T-helper 1 cell treated with Interleukin-12 subunit alpha and Interleukin-12 subunit beta and Interleukin-4 antibody, amounts not matched to agents 30 μg/mL and 1 μg/mL, for 36 hours (primary cell): ENCODE results near the gene MCAT.
A peak's percentile ranks its signal among the peaks of the same experiment; 100 is the strongest.
"Not testable (repeated sequence)": the region's sequence is repeated elsewhere in the genome, so short reads cannot be mapped to it uniquely, and the experiment has no call there.

ENCODE experiments used
- H3K27ac Mint-ChIP-seq: one replicate; pipeline ENCODE4 v1.8.0; 2021; ENCODE audit warnings: mild to moderate bottlenecking, mixed read lengths
- H3K27me3 Mint-ChIP-seq: one replicate; pipeline ENCODE4 v1.8.0; 2021; ENCODE audit warnings: low read depth, mixed read lengths
- H3K36me3 Mint-ChIP-seq: one replicate; pipeline ENCODE4 v1.8.0; 2021; ENCODE audit warnings: low read depth, mixed read lengths
- H3K4me1 Mint-ChIP-seq: one replicate; pipeline ENCODE4 v1.8.0; 2021; ENCODE audit warnings: low read depth, mixed read lengths
- H3K4me3 Mint-ChIP-seq: one replicate; pipeline ENCODE4 v1.8.0; 2021; ENCODE audit warnings: mild to moderate bottlenecking, moderate library complexity, mixed read lengths
- H3K9me3 Mint-ChIP-seq: one replicate; pipeline ENCODE4 v1.8.0; 2021; ENCODE audit warnings: mixed read lengths

Gene MCAT

GRCh38 chr22:43152357-43153071, 9.3 kb upstream of the MCAT start:
- Mint-ChIP-seq H3K4me3 (peak overlapping the region; percentile 93), H3K36me3 (no peaks in the 10 kb centered on the region), H3K9me3 (no peaks in the 10 kb centered on the region), H3K27me3 (no peaks in the 10 kb centered on the region), H3K27ac (peak overlapping the region; percentile 83), H3K4me1 (peaks cover 23% of the 10 kb centered on the region)

DNA sequence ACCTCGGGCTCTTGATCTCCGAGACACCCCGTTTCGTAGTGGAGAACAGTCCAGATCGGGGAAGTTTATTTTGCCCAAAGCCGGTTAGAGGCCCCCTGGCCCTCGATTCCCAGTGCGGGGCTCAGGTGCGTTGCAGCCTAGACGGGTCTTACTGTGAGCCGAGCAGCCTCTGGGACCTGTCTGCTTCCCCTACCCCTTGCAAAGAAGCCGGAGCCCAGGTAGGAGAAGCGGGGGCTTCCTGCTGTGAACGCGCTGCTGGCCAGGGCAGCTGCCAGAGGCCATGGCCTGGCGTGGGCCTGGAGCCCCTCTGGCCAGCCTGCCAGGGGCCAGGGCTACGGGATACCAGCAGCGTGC, 8.8 kb upstream of the MCAT start:
- Mint-ChIP-seq H3K27ac (peak overlapping the region; percentile 68), H3K4me1 (peaks cover 26% of the 10 kb centered on the region), H3K4me3 (peak overlapping the region; percentile 93), H3K9me3 (no peaks in the 10 kb centered on the region), H3K27me3 (no peaks in the 10 kb centered on the region), H3K36me3 (no peaks in the 10 kb centered on the region)

DNA sequence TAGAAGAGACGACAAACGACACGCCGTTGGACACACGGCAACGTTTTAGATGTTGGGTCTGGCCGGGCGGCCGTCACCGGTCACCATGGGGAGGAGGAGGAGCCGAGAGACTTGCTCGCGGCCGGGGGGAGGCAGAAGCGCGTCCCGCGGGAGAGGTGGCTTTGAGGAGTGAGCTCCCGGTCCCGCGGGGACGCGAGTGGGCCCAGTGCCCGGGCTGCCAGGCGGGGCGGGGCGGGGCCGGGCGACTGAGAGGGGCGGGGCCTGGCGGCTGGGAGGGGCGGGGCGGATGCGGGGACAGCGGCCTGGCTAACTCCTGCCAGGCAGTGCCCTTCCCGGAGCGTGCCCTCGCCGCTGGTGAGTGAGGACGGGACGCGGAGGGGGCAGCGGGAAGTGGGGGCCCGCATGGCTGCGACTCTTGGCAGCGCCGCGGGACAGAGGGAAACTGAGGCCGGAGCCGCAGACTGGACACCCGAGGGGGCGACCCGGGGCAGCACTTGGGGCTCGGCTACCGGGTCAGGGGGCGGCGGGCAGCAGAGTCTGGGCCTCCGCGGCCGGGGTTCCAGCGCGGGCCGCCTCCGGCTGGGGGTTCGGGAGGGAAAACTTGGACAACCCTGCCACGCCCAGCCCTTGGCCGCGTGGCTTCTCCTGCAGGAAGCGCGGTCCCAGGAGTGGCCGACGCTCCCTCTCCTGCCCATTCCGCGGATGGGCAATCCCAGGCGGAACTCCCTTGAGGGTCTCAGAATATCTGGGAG, 8.2 kb upstream of the MCAT start, which contains the start of gene TSPO:
TSS of gene TSPO (plus strand) at position 309 of the 752 bp plus-strand sequence. CDS start 7,680 bp downstream, outside the sequence.
- Mint-ChIP-seq H3K4me3 (peak within 1 kb of the TSS; percentile 96), H3K36me3 (no peaks in the 10 kb centered on the region), H3K4me1 (peaks cover 28% of the 10 kb centered on the region), H3K27me3 (no peaks in the 10 kb centered on the region), H3K27ac (peak within 1 kb of the TSS; percentile 89), H3K9me3 (no peaks in the 10 kb centered on the region)

GRCh38 chr22:43150731-43151206, 7.6 kb upstream of the MCAT start:
- Mint-ChIP-seq H3K27me3 (no peaks in the 10 kb centered on the region), H3K4me1 (peaks cover 25% of the 10 kb centered on the region), H3K9me3 (no peaks in the 10 kb centered on the region), H3K4me3 (peak overlapping the region; percentile 96), H3K27ac (peak overlapping the region; percentile 89), H3K36me3 (no peaks in the 10 kb centered on the region)

DNA sequence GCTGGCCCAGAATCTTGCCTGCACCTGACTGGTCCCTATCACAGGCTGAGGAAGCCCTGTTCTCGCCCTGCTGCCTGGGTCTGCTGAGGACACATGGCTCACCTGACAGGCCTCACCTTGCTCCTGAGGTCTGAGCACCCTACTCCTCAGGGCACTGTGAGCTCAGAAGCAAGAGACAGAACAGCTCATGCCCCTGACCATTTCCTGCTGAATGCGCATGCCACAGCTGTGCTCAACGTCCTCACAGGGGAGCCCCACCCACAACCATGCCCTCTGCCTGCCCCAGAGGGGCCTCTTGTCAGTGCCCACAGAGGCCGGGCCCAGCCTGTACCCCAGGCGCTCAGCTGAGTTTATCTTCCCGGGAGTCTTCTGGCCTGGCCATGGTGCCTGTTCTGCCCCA, 5.4 kb upstream of the MCAT start:
- peaks cover 28% of the 10 kb centered on the region for H3K4me1 Mint-ChIP-seq

GRCh38 chr22:43147821-43148220, 4.6 kb upstream of the MCAT start:
- H3K9me3 Mint-ChIP-seq = no peaks in the 10 kb centered on the region
- H3K27ac Mint-ChIP-seq = peak overlapping the region; percentile 63
- peak overlapping the region; percentile 75 for H3K4me3 Mint-ChIP-seq
- H3K36me3 Mint-ChIP-seq = no peaks in the 10 kb centered on the region
- H3K27me3 Mint-ChIP-seq = no peaks in the 10 kb centered on the region
- H3K4me1 Mint-ChIP-seq = peaks cover 29% of the 10 kb centered on the region

More for the DNA sequence above, 5.4 kb upstream of the MCAT start:
- Mint-ChIP-seq H3K4me3 (peak overlapping the region; percentile 5), H3K27ac (peak overlapping the region; percentile 63), H3K36me3 (no peaks in the 10 kb centered on the region), H3K27me3 (no peaks in the 10 kb centered on the region), H3K9me3 (no peaks in the 10 kb centered on the region)

DNA sequence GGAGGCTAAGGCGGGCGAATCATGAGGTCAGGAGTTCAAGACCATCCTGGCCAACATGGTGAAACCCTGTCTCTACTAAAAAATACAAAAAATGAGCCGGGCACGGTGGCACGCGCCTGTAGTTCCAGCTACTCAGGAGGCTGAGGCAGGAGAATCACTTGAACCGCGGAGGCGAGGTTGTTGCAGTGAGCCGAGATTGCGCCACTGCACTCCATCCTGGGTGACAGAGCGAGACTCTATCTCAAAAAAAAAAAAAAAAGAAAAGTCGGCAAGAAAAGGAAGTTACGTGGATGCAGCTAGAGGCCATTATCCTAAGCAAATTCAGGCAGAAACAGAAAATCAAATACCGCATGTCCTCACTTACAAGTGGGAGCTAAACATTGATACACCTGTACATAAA, 3.1 kb upstream of the MCAT start:
- H3K27me3 Mint-ChIP-seq, H3K4me3 Mint-ChIP-seq, H3K27ac Mint-ChIP-seq, H3K9me3 Mint-ChIP-seq, H3K36me3 Mint-ChIP-seq: not testable (repeated sequence)
- H3K4me1 Mint-ChIP-seq = peaks cover 33% of the 10 kb centered on the region

DNA sequence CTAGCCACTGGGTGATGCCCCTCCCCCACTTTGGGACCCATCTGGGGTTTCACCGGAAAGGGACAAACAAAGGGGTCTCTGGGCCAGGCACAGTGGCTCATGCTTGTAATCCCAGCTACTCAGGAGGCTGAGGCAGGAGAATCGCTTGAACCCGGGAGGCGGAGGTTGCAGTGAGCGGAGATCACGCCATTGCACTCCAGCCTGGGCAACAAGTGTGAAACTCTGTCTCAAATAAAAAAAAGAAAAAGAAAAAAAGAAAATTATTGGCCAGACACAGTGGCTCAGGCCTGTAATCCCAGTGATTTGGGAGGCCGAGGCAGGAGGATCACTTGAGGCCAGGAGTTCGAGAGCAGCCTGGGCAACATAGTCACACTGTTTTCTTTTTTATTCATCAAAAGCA, 2.2 kb upstream of the MCAT start:
- H3K27me3 Mint-ChIP-seq, H3K27ac Mint-ChIP-seq, H3K4me3 Mint-ChIP-seq: not testable (repeated sequence)

GRCh38 chr22:43144949-43145348, 1.8 kb upstream of the MCAT start:
- Mint-ChIP-seq H3K4me1 (peaks cover 33% of the 10 kb centered on the region), H3K4me3 (peak overlapping the region; percentile 42), H3K27ac (no peak overlapping the region), H3K36me3 (peaks cover 6% of the 10 kb centered on the region), H3K9me3 (no peaks in the 10 kb centered on the region), H3K27me3 (no peaks in the 10 kb centered on the region)

More for the DNA sequence above, 2.2 kb upstream of the MCAT start:
- H3K4me1 Mint-ChIP-seq = peaks cover 31% of the 10 kb centered on the region
- H3K9me3 Mint-ChIP-seq, H3K36me3 Mint-ChIP-seq: not testable (repeated sequence)

DNA sequence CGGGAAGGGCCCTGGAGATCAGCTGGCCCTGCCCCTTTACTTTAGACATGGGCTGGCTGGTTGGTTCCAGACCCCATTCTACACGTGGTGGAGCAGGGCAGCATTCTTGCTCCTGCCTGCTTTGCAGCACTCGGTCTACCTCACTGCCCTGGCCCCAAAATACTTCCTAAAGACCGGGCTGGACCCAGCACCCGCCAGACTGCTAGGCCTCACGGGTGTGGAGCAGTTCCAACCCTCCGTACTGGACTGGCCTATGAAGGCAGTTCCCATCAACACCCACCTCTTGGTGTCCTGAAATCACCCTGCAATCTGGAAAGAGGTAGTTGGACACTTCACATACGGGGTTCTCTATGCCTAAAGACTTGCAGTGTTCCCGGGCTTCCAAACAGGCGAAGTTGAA, 6.4 kb downstream of the MCAT start:
- peaks cover 6% of the 10 kb centered on the region for H3K4me1 Mint-ChIP-seq
- H3K36me3 Mint-ChIP-seq = peaks cover 21% of the 10 kb centered on the region
- no peaks in the 10 kb centered on the region for H3K9me3 Mint-ChIP-seq
- H3K27me3 Mint-ChIP-seq = no peaks in the 10 kb centered on the region
- no peak overlapping the region for H3K27ac Mint-ChIP-seq
- H3K4me3 Mint-ChIP-seq = no peak overlapping the region

DNA sequence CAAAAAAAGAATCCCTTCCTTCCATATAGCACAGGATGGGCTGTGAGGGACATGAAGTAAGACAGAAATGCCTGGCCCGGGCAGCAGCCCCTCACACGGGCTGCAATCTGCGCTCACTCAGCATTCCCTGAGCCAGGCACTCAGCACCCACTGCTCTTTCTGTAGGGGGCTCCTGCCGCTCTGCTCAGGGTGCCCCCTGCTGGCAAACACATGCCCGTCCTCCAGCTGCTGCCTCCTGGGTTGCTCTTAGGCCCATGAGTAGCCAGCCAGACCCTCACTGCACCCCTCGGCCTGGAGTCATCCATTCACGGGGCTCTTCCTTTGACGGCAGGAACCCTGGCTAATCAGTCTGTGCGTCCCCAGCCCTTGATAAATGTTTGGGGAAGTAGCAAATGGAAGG, 6.9 kb downstream of the MCAT start:
- Mint-ChIP-seq H3K4me3 (no peak overlapping the region), H3K27me3 (no peaks in the 10 kb centered on the region), H3K4me1 (peaks cover 6% of the 10 kb centered on the region), H3K9me3 (no peaks in the 10 kb centered on the region), H3K27ac (no peak overlapping the region), H3K36me3 (peaks cover 21% of the 10 kb centered on the region)

DNA sequence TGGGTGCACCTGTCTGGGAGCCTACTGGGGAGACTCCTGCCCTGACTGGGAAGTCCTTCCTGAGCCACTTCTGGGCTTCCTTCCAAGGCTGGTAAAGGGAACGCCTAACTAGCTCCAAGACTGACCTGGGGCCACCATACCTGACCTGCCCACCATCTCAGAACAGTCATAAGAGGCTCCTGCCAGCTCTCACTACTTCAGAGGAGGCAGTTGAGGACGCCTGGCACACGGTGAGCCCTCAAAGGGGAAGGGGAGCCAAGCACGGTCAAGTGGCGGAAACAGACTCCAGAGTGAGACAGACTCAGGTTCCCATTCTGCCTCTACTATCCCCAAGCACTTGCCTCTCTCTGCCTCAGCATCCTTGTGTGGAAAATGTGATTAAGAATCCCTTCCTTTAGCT, 7.6 kb downstream of the MCAT start:
- Mint-ChIP-seq H3K36me3 (peaks cover 18% of the 10 kb centered on the region), H3K27ac (no peak overlapping the region), H3K4me3 (no peak overlapping the region)

GRCh38 chr22:43134553-43134952, 8.6 kb downstream of the MCAT start:
- Mint-ChIP-seq H3K4me1 (no peaks in the 10 kb centered on the region), H3K27ac (no peak overlapping the region), H3K36me3 (peaks cover 15% of the 10 kb centered on the region), H3K4me3 (no peak overlapping the region), H3K9me3 (no peaks in the 10 kb centered on the region), H3K27me3 (no peaks in the 10 kb centered on the region)

More for the DNA sequence above, 7.6 kb downstream of the MCAT start:
- H3K27me3 Mint-ChIP-seq = no peaks in the 10 kb centered on the region
- peaks cover 3% of the 10 kb centered on the region for H3K4me1 Mint-ChIP-seq
- no peaks in the 10 kb centered on the region for H3K9me3 Mint-ChIP-seq

DNA sequence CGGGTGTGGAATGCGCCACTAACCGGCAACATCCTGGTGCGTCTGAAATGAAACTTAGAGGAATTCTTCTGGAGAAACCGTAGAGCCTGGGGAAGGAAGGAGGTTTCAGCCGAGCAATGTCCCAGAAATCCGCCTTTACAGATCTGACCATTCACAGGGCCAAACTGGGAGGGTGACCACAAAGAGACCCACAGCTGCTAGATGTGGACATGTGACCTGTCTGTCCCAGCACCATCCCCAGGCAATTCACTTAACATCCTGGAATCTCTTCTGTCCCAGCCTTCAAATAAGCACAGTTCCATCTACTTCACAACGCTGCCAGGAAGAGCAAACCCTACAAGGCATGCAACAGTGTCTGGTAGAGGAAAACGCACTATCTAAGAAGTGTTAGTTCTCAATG, 9.8 kb downstream of the MCAT start:
- Mint-ChIP-seq H3K4me3 (no peak overlapping the region), H3K9me3 (no peaks in the 10 kb centered on the region), H3K36me3 (peaks cover 12% of the 10 kb centered on the region), H3K27me3 (no peaks in the 10 kb centered on the region), H3K27ac (no peak overlapping the region), H3K4me1 (no peaks in the 10 kb centered on the region)
